Hepatocyte (in vitro differentiated cells): ENCODE measurements around the gene NRG2. TPM values are rescaled to one million over a fixed set of nuclear protein-coding genes. Genes with fewer than 3 reads are reported as not detected.
A peak's percentile ranks its signal among the peaks of the same experiment; 100 is the strongest.

Experiments used
- DNase-seq: peaks from one replicate; pipeline ENCODE4 v3.0.0-alpha.2; 2016; ENCODE audit warnings: low spot score
- H2AFZ ChIP-seq: fragments of 200-600 bp; sonication (generic); 2 replicates; pipeline ENCODE4 v1.6.0; 2016; ENCODE audit warnings: antibody characterized with exemption, mild to moderate bottlenecking
- H3K27ac ChIP-seq: fragments of 200-600 bp; sonication (generic); 2 replicates; pipeline ENCODE4 v1.5.1; 2016; ENCODE audit warnings: mild to moderate bottlenecking
- H3K27me3 ChIP-seq: fragments of 200-600 bp; sonication (generic); 2 replicates; pipeline ENCODE4 v1.6.1; 2016
- H3K36me3 ChIP-seq: fragments of 200-600 bp; sonication (generic); replicated peaks from 2 replicates; pipeline ENCODE4 v1.5.1; 2016; ENCODE audit warnings: low read depth; ENCODE audit not compliant: insufficient read depth
- H3K4me1 ChIP-seq: fragments of 200-600 bp; sonication (generic); 2 replicates; pipeline ENCODE4 v1.5.1; 2016; ENCODE audit warnings: mild to moderate bottlenecking, moderate library complexity; ENCODE audit not compliant: insufficient read depth
- H3K4me2 ChIP-seq: fragments of 200-600 bp; sonication (generic); 2 replicates; pipeline ENCODE4 v1.6.0; 2016
- H3K4me3 ChIP-seq: fragments of 200-600 bp; sonication (generic); 2 replicates; pipeline ENCODE4 v1.5.1; 2016; ENCODE audit warnings: mild to moderate bottlenecking
- H3K79me2 ChIP-seq: fragments of 200-600 bp; sonication (generic); 2 replicates; pipeline ENCODE4 v1.6.0; 2017; ENCODE audit warnings: mild to moderate bottlenecking
- H3K9me2 ChIP-seq: fragments of 200-600 bp; sonication (generic); replicated peaks from 2 replicates; pipeline ENCODE4 v1.6.0; 2017; ENCODE audit warnings: mild to moderate bottlenecking; ENCODE audit not compliant: insufficient read depth
- H3K9me3 ChIP-seq: fragments of 200-600 bp; sonication (generic); 2 replicates; pipeline ENCODE4 v1.5.1; 2016; ENCODE audit warnings: low read depth, mild to moderate bottlenecking
- H4K20me1 ChIP-seq: fragments of 200-600 bp; sonication (generic); 2 replicates; pipeline ENCODE4 v1.6.0; 2016; ENCODE audit warnings: mild to moderate bottlenecking; ENCODE audit not compliant: insufficient read depth, poor library complexity, severe bottlenecking
- EZH2 ChIP-seq: fragments of 200-600 bp; sonication (generic); IDR thresholded peaks from 2 replicates; pipeline ENCODE4 v1.6.1; 2016; ENCODE audit warnings: antibody characterized with exemption, mild to moderate bottlenecking, borderline replicate concordance
- EZH2phosphoT487 ChIP-seq: fragments of 200-600 bp; sonication (generic); IDR thresholded peaks from one replicate; pipeline ENCODE4 v1.6.1; 2018; ENCODE audit warnings: antibody characterized with exemption, mild to moderate bottlenecking, low read depth, moderate library complexity; ENCODE audit not compliant: unreplicated experiment, severe bottlenecking
- WGBS: methylation state at CpG from one replicate; pipeline ENCODE4 v1.1.6; 2016; ENCODE audit warnings: low lambda C conversion rate; ENCODE audit errors: missing lambda C conversion rate; 5-methylcytosine and 5-hydroxymethylcytosine counted together
- polyA plus RNA-seq: library from polyadenylated mRNA; unstranded; fragments of >200 nt; fragmentation: Nextera tagmentation; extraction: Ambion mirVana; gene quantifications from 2 replicates; pipeline ENCODE4 v1.2.1, GENCODE V29; 2016
- total RNA-seq: library from RNA; depleted of rRNA; stranded (reverse); fragments of >200 nt; gene quantifications from 2 replicates; pipeline ENCODE4 v1.2.3, GENCODE V29; 2014
- TF ChIP-seq, protein P1 (sequence below): fragments of 200-600 bp; sonication (generic); IDR thresholded peaks from 2 replicates; pipeline ENCODE4 v1.5.1; 2016; ENCODE audit warnings: antibody characterized with exemption, mild to moderate bottlenecking; ENCODE audit not compliant: poor library complexity

NRG2 gene
- total and polyA plus RNA-seq, 2 experiments from 2014 or later: 1.4 to 1.5 TPM

DNA sequence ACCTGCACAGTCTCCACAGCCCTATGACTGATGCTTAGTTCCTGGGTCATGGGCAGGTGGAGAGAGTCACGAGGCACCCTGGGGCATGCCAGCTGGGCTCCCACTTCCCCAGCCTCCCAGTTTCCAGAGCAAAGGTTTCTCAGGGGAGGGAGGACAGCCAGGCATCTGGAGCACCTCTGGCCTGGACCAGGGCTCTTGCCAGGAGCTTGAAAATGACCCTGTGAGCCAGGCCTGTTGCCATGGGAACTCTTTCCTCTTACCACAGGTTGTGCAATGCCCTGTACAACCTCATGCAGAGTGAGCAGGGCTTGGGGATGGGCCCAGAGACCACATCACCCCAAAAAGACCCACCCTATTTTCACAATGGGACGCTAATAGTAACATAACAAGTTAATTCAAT is 134.3 kb downstream of the NRG2 start:
- no peaks in the 10 kb centered on the region for H3K36me3 ChIP-seq
- H3K4me2 ChIP-seq: no peak overlapping the region
- no peaks in the 10 kb centered on the region for H3K9me3 ChIP-seq
- peaks cover 15% of the 10 kb centered on the region for H3K4me1 ChIP-seq
- WGBS: 86% methylated on average over 2 of the region's 2 CpGs
- no peak overlapping the region for H3K27ac ChIP-seq
- H3K27me3 ChIP-seq: peaks cover 35% of the 10 kb centered on the region
- no peak overlapping the region for H2AFZ ChIP-seq
- TF ChIP-seq, protein P1, sequence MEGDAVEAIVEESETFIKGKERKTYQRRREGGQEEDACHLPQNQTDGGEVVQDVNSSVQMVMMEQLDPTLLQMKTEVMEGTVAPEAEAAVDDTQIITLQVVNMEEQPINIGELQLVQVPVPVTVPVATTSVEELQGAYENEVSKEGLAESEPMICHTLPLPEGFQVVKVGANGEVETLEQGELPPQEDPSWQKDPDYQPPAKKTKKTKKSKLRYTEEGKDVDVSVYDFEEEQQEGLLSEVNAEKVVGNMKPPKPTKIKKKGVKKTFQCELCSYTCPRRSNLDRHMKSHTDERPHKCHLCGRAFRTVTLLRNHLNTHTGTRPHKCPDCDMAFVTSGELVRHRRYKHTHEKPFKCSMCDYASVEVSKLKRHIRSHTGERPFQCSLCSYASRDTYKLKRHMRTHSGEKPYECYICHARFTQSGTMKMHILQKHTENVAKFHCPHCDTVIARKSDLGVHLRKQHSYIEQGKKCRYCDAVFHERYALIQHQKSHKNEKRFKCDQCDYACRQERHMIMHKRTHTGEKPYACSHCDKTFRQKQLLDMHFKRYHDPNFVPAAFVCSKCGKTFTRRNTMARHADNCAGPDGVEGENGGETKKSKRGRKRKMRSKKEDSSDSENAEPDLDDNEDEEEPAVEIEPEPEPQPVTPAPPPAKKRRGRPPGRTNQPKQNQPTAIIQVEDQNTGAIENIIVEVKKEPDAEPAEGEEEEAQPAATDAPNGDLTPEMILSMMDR: no peak
- TF ChIP-seq EZH2phosphoT487 (no peak), EZH2 (no peak)
- H3K79me2 ChIP-seq: no peaks in the 10 kb centered on the region
- no peaks in the 10 kb centered on the region for H3K9me2 ChIP-seq
- no peak overlapping the region for H3K4me3 ChIP-seq
- H4K20me1 ChIP-seq: no peaks in the 10 kb centered on the region
- peak; percentile 45 for DNase-seq

DNA sequence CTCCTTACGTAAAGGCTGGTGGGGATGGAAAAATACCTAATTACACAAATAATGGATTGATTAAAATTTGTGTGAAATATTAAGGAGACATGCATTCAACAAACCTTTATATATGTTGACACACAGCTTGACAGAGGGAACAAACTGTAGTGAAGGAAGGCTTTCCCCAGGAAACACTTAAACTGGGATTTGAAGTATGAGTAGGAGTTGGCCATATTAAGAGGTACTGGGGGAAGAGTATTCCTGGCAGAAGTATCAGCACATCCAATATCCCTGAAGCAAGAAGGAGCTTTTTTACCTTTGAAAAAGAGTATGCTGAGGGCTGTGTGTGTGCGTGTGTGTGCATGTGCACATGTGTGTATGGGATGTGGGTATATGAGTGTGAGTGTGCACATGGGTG is 136.4 kb downstream of the NRG2 start:
- H3K27ac ChIP-seq: no peak overlapping the region
- no peak overlapping the region for H3K4me2 ChIP-seq
- no peaks in the 10 kb centered on the region for H4K20me1 ChIP-seq
- 98% methylated on average over 2 of the region's 2 CpGs for WGBS
- TF ChIP-seq EZH2phosphoT487 (no peak), EZH2 (no peak)
- TF ChIP-seq, protein P1: no peak
- H3K27me3 ChIP-seq: peaks cover 56% of the 10 kb centered on the region
- H3K4me3 ChIP-seq: no peak overlapping the region
- H3K79me2 ChIP-seq: no peaks in the 10 kb centered on the region
- H2AFZ ChIP-seq: no peak overlapping the region
- H3K9me3 ChIP-seq: no peaks in the 10 kb centered on the region
- H3K9me2 ChIP-seq: no peaks in the 10 kb centered on the region
- DNase-seq: no peak
- no peaks in the 10 kb centered on the region for H3K36me3 ChIP-seq
- H3K4me1 ChIP-seq: peaks cover 23% of the 10 kb centered on the region

DNA sequence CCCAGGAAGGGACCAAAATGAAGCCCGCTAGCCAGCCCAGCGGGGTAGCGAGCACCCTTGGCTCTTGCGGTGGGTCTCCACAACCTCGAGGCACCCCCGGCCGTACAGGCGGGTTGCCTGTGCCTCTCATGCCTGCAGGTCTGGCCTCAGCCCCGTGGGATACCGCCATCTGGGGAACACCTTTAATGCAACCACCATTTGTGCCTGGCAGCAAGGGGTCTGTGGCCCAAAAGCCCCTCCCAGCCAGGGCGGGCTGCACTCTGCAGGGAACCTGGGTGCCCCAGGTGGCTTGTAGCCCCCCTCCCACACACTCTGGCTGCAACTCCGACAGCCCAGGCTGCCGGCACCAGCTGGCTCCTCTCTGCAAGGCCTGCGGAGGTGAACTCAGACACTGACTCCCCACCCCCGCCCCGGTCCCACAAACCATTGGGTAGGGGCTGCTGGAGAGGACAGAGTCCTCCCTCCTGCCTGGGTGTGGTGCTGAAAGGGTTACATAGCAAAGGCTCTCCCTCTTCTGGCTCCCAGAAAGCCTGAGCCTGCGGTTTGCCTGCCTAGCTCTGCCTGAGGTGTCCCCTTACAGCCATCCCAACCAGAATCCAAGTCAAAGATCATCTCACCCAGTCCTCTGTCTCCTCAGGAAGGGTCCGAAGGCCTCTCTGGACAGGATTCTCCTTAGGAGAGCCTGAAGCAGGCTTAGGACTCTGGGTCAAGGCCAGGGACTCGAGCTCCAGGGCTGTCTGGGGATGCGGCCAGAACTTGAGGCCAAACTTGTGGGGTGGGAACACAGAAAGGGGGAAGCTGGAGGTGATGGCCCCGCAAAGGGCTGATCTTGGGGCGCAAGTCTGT is 138.1 kb downstream of the NRG2 start:
- peak overlapping the region; percentile 100 for H3K4me2 ChIP-seq
- 28% methylated on average over 18 of the region's 22 CpGs for WGBS
- no peak overlapping the region for H3K27ac ChIP-seq

More for the DNA sequence above, 138.1 kb downstream of the NRG2 start:
- no peaks in the 10 kb centered on the region for H4K20me1 ChIP-seq
- H3K27me3 ChIP-seq: peaks cover 72% of the 10 kb centered on the region
- peak; percentile 31 for DNase-seq
- peak overlapping the region; percentile 63 for H2AFZ ChIP-seq
- H3K36me3 ChIP-seq: no peaks in the 10 kb centered on the region
- TF ChIP-seq EZH2phosphoT487 (no peak), EZH2 (no peak)
- TF ChIP-seq, protein P1: no peak
- no peaks in the 10 kb centered on the region for H3K9me3 ChIP-seq
- H3K4me3 ChIP-seq: peak overlapping the region; percentile 61
- no peaks in the 10 kb centered on the region for H3K9me2 ChIP-seq
- no peaks in the 10 kb centered on the region for H3K79me2 ChIP-seq
- H3K4me1 ChIP-seq: peaks cover 23% of the 10 kb centered on the region
